ENCODE measurements around the gene FBXO33.

FBXO33 gene

GRCh38 chr14:39432179-39432618 is at the start of gene FBXO33:
TSS of gene FBXO33 (minus strand) at chr14:39432433. CDS start at chr14:39432162, 271 bp downstream.
- DNase-seq (ENCODE audit: low read depth) = peak; percentile 98
- TF ChIP-seq CTCF (conservative IDR thresholded peaks at IDR 0.05; ENCODE audit: low read depth, low read length) = no peak
- peak within 1 kb of the TSS; percentile 76 for H3K4me3 ChIP-seq (ENCODE audit: low read depth, low read length)

GRCh38 chr14:39474416-39474911 is 42.2 kb upstream of the FBXO33 start:
- H3K4me3 ChIP-seq (ENCODE audit: low read depth, low read length) = no peak overlapping the region
- no peak for TF ChIP-seq CTCF (conservative IDR thresholded peaks at IDR 0.05; ENCODE audit: low read depth, low read length)
- DNase-seq (ENCODE audit: low read depth) = no peak

- DNase-seq (ENCODE audit: low read depth) = no peak
- TF ChIP-seq CTCF (conservative IDR thresholded peaks at IDR 0.05; ENCODE audit: low read depth, low read length) = no peak
- no peak overlapping the region for H3K4me3 ChIP-seq (ENCODE audit: low read depth, low read length)
Observed at GRCh38 chr14:39472078-39472477, 39.8 kb upstream of the FBXO33 start.

- peak; percentile 47 for TF ChIP-seq CTCF (conservative IDR thresholded peaks at IDR 0.05; ENCODE audit: low read depth, low read length)
- no peak overlapping the region for H3K4me3 ChIP-seq (ENCODE audit: low read depth, low read length)
- peak; percentile 30 for DNase-seq (ENCODE audit: low read depth)
Observed at GRCh38 chr14:39469094-39469710, 37.0 kb upstream of the FBXO33 start.

- H3K4me3 ChIP-seq (ENCODE audit: low read depth, low read length) = no peak overlapping the region
- DNase-seq (ENCODE audit: low read depth) = peak; percentile 62
- TF ChIP-seq CTCF (conservative IDR thresholded peaks at IDR 0.05; ENCODE audit: low read depth, low read length) = peak; percentile 58
Observed at GRCh38 chr14:39467889-39468524, 35.8 kb upstream of the FBXO33 start.

- TF ChIP-seq CTCF (conservative IDR thresholded peaks at IDR 0.05; ENCODE audit: low read depth, low read length) = no peak
- peak; percentile 13 for DNase-seq (ENCODE audit: low read depth)
- H3K4me3 ChIP-seq (ENCODE audit: low read depth, low read length) = no peak overlapping the region
Observed at GRCh38 chr14:39459795-39460478, 27.7 kb upstream of the FBXO33 start.
